Posterior vena cava (tissue), 2 donors: Measurements from ENCODE around the gene NCBP3. TPM values are rescaled to one million over a fixed set of nuclear protein-coding genes. Genes with fewer than 3 reads are reported as not detected.

Experiments
- DNase-seq: peaks from one replicate; pipeline ENCODE4 v3.0.0-alpha.2; 2020; ENCODE audit warnings: low spot score
- intact Hi-C, 2 donors: fragments of 100-400 bp; cut with DNase I; formaldehyde crosslinking; loops; one replicate each; pipeline versions ENCODE4 v1.14.1 to v1.14.2; 2022 to 2023
- total RNA-seq, 2 donors: library from RNA; stranded (reverse); fragmentation: NEBNext Ultra II Directional; extraction: Animal tissue kit (Norgen Biotek cat#: 25700); gene quantifications; one replicate each; pipeline ENCODE4 v1.2.1, GENCODE V29; 2021
- donor health status: DM: yes; HTN: yes; CAD: no.
- donor health status: DM: yes; HTN: yes; CAD: no.

Gene NCBP3
- total RNA-seq, 2 donors from 2014 or later = 22.3 to 22.8 TPM

- intact Hi-C loops = no loop called here
- no peak for DNase-seq
Observed at GRCh38 chr17:3885970-3886369, 39.9 kb upstream of the NCBP3 start.

- intact Hi-C loops = no loop called here
- DNase-seq = no peak
Observed at GRCh38 chr17:3885271-3885670, 39.2 kb upstream of the NCBP3 start.

- DNase-seq = no peak
- intact Hi-C loops = no loop called here
Observed at GRCh38 chr17:3884188-3884587, 38.1 kb upstream of the NCBP3 start.

- no peak for DNase-seq
- intact Hi-C loops = no loop called here
Observed at GRCh38 chr17:3882276-3882675, 36.2 kb upstream of the NCBP3 start.

- intact Hi-C loops = no loop called here
- no peak for DNase-seq
Observed at GRCh38 chr17:3880983-3881382, 34.9 kb upstream of the NCBP3 start.

GRCh38 chr17:3879591-3880417 lies 33.8 kb upstream of the NCBP3 start:
- intact Hi-C loops = no loop called here

GRCh38 chr17:3879186-3879585 lies 33.1 kb upstream of the NCBP3 start:
- intact Hi-C loops = no loop called here
- no peak for DNase-seq

More at GRCh38 chr17:3879591-3880417, 33.8 kb upstream of the NCBP3 start:
- no peak for DNase-seq

- intact Hi-C loops = no loop called here
- DNase-seq = no peak
Observed at GRCh38 chr17:3877220-3877619, 31.2 kb upstream of the NCBP3 start.

- no peak for DNase-seq
- intact Hi-C loops = no loop called here
Observed at GRCh38 chr17:3875317-3875716, 29.3 kb upstream of the NCBP3 start.

- DNase-seq = no peak
- intact Hi-C loops = no loop called here
Observed at GRCh38 chr17:3873862-3874261, 27.8 kb upstream of the NCBP3 start.

GRCh38 chr17:3870871-3871306 lies 24.8 kb upstream of the NCBP3 start:
- no peak for DNase-seq
- intact Hi-C loops = no loop called here

GRCh38 chr17:3867606-3868005 lies 21.6 kb upstream of the NCBP3 start:
- DNase-seq = no peak
- intact Hi-C loops = loop anchor here in 1 of 2 donors (10.0 kb wide), 1 partner anchor 137 kb away; no protein-coding TSS in a partner anchor

GRCh38 chr17:3867106-3867505 lies 21.1 kb upstream of the NCBP3 start:
- no peak for DNase-seq
- intact Hi-C loops = loop anchor here in 1 of 2 donors (10.0 kb wide), 1 partner anchor 138 kb away; no protein-coding TSS in a partner anchor

GRCh38 chr17:3866276-3866675 lies 20.2 kb upstream of the NCBP3 start:
- DNase-seq = no peak
- intact Hi-C loops = loop anchor here in 1 of 2 donors (10.0 kb wide), 1 partner anchor 139 kb away; no protein-coding TSS in a partner anchor

GRCh38 chr17:3865176-3865575 lies 19.1 kb upstream of the NCBP3 start:
- DNase-seq = no peak
- intact Hi-C loops = loop anchor here in 1 of 2 donors (10.0 kb wide), 1 partner anchor 140 kb away; no protein-coding TSS in a partner anchor

- intact Hi-C loops = loop anchor here (5.0 to 10.0 kb wide), 2 partner anchors 138 to 140 kb away; no protein-coding TSS in a partner anchor
- no peak for DNase-seq
Observed at GRCh38 chr17:3864534-3864933, 18.5 kb upstream of the NCBP3 start.

GRCh38 chr17:3861761-3862681 lies 16.0 kb upstream of the NCBP3 start:
- intact Hi-C loops = loop anchor here (5.0 to 10.0 kb wide), 2 partner anchors 140 to 143 kb away; no protein-coding TSS in a partner anchor
- no peak for DNase-seq

GRCh38 chr17:3860939-3861700 lies 15.1 kb upstream of the NCBP3 start:
- no peak for DNase-seq
- intact Hi-C loops = loop anchor here (5.0 to 10.0 kb wide), 2 partner anchors 141 to 144 kb away; no protein-coding TSS in a partner anchor

GRCh38 chr17:3859940-3860339 lies 13.9 kb upstream of the NCBP3 start:
- no peak for DNase-seq
- intact Hi-C loops = loop anchor here (5.0 to 10.0 kb wide), 2 partner anchors 142 to 145 kb away; no protein-coding TSS in a partner anchor
